Lung (tissue), 12 donors: ENCODE results near the gene CBLN1. TPM values are rescaled to one million over a fixed set of nuclear protein-coding genes. Genes with fewer than 3 reads are reported as not detected.

ENCODE experiments used
- ATAC-seq: fragments of 200-7000 bp; cut with Tn5 transposase; one replicate; pipeline ENCODE4 v1.9.1; 2020; ENCODE audit warnings: moderate number of reproducible peaks; ENCODE audit not compliant: insufficient read depth, low FRiP score
- DNase-seq, 3 donors: peaks; one replicate each; pipeline ENCODE4 v3.0.0-alpha.2; 2013 to 2017
- H3K27ac ChIP-seq, 2 donors: one replicate each; pipeline ENCODE4 v1.5.1; 2013; ENCODE audit warnings: mild to moderate bottlenecking in 2 of 2, moderate library complexity in 2 of 2, control low read depth in 1 of 2, inconsistent platforms in 1 of 2, low read depth in 1 of 2, low read length in 1 of 2
- H3K27me3 ChIP-seq, 3 donors: one replicate each; pipeline ENCODE4 v1.5.1; 2013; ENCODE audit warnings: low read length in 2 of 3; ENCODE audit not compliant: control insufficient read depth in 3 of 3, insufficient read depth in 3 of 3
- H3K36me3 ChIP-seq, 4 donors: one replicate each; pipeline ENCODE4 v1.5.1; 2013; ENCODE audit warnings: low read length in 4 of 4, mild to moderate bottlenecking in 1 of 4, moderate library complexity in 1 of 4; ENCODE audit not compliant: control insufficient read depth in 4 of 4, insufficient read depth in 4 of 4
- H3K4me1 ChIP-seq, 5 donors: one replicate each; pipeline ENCODE4 v1.5.1; 2013; ENCODE audit warnings: low read length in 5 of 5, mild to moderate bottlenecking in 2 of 5, moderate library complexity in 1 of 5; ENCODE audit not compliant: control insufficient read depth in 5 of 5, insufficient read depth in 5 of 5
- H3K4me3 ChIP-seq: one replicate; pipeline ENCODE4 v1.5.1; 2013; ENCODE audit warnings: mild to moderate bottlenecking, control low read depth, moderate library complexity
- H3K9ac ChIP-seq, 2 donors: one replicate each; pipeline ENCODE4 v1.5.1; 2013; ENCODE audit warnings: low read length in 2 of 2, control low read depth in 1 of 2; ENCODE audit not compliant: insufficient read depth in 1 of 2
- H3K9me3 ChIP-seq, 4 donors: one replicate each; pipeline ENCODE4 v1.5.1; 2013; ENCODE audit warnings: low read length in 3 of 4, mild to moderate bottlenecking in 1 of 4, moderate library complexity in 1 of 4; ENCODE audit not compliant: control insufficient read depth in 4 of 4, insufficient read depth in 3 of 4
- CTCF ChIP-seq: IDR thresholded peaks from 2 replicates; pipeline ENCODE4 v1.5.1; 2012; ENCODE audit warnings: mild to moderate bottlenecking; ENCODE audit errors: control extremely low read depth, extremely low read depth
- WGBS, 2 donors: extraction: QIAGEN DNeasy Blood & Tissue Kit; methylation state at CpG; one replicate each; pipeline ENCODE4 v1.1.7; 2013; 5-methylcytosine and 5-hydroxymethylcytosine counted together
- polyA plus RNA-seq, 2 donors: library from polyadenylated mRNA; stranded (reverse); fragments of 200-250 nt; gene quantifications; one replicate each; pipeline ENCODE4 v1.2.1, GENCODE V29; 2013
- total RNA-seq, 2 donors: library from RNA; depleted of rRNA in 1 of 2; stranded (reverse); fragments of >200 nt in 1 of 2; gene quantifications; one replicate each; pipeline ENCODE4 v1.2.1, GENCODE V29; 2014 to 2021
- donor health status: control.
- donor health status: control.
- donor health status: Bipolar disorder and iron deficiency.
- donor health status: healthy.
- donor health status: DM: yes; HTN: yes; CAD: no.

The CBLN1 gene
- total and polyA plus RNA-seq, 4 donors, result 0.40 to 0.43 TPM; not detected in 2

GRCh38 chr16:49287572-49287971 lies 5.9 kb upstream of the CBLN1 start:
- Histone ChIP-seq H3K4me1 (peaks cover 0 to 4% (median 3%) of the 10 kb centered on the region in 5 donors), H3K9ac (no peak overlapping the region), H3K36me3 (no peaks in the 10 kb centered on the region), H3K9me3 (peaks cover 0 to 2% (median 0%) of the 10 kb centered on the region in 4 donors), H3K27ac (no peak overlapping the region), H3K4me3 (no peak overlapping the region), H3K27me3 (peaks cover 3 to 54% (median 53%) of the 10 kb centered on the region in 3 donors)
- ATAC-seq (no peak), DNase-seq (no peak)
- 26 to 40% methylated on average over 3 of the region's 3 CpGs for WGBS, 2 donors
- no peak for TF ChIP-seq CTCF

- DNase-seq, result no peak
- TF ChIP-seq CTCF, result no peak
- 52 to 64% methylated on average over 4 of the region's 4 CpGs for WGBS, 2 donors
Observed at GRCh38 chr16:49284962-49285361, 3.3 kb upstream of the CBLN1 start.

GRCh38 chr16:49283376-49284049 lies 1.9 kb upstream of the CBLN1 start:
- ATAC-seq (no peak), DNase-seq (no peak)
- Histone ChIP-seq H3K27ac (no peak overlapping the region), H3K36me3 (no peaks in the 10 kb centered on the region), H3K9me3 (peaks cover 0 to 4% (median 0%) of the 10 kb centered on the region in 4 donors), H3K27me3 (peaks cover 21 to 72% (median 71%) of the 10 kb centered on the region in 3 donors), H3K4me3 (no peak overlapping the region), H3K9ac (no peak overlapping the region), H3K4me1 (peaks cover 0 to 22% (median 6%) of the 10 kb centered on the region in 5 donors)
- no peak for TF ChIP-seq CTCF
- WGBS, 2 donors, result 4 to 5% methylated on average over 25 of the region's 25 CpGs

More at GRCh38 chr16:49284962-49285361, 3.3 kb upstream of the CBLN1 start:
- H3K36me3 ChIP-seq, result no peaks in the 10 kb centered on the region
- no peak overlapping the region for H3K9ac ChIP-seq
- ATAC-seq, result no peak
- H3K9me3 ChIP-seq, result peaks cover 0 to 6% (median 0%) of the 10 kb centered on the region in 4 donors
- no peak overlapping the region for H3K4me3 ChIP-seq
- peaks cover 16 to 65% (median 62%) of the 10 kb centered on the region in 3 donors for H3K27me3 ChIP-seq
- H3K4me1 ChIP-seq, result peaks cover 0 to 22% (median 6%) of the 10 kb centered on the region in 5 donors
- H3K27ac ChIP-seq, result no peak overlapping the region
